Measurements from ENCODE around the gene ZBTB7A.
A peak's percentile ranks its signal among the peaks of the same experiment; 100 is the strongest.

The ZBTB7A gene

GRCh38 chr19:4054441-4055208 is 12.1 kb downstream of the ZBTB7A start:
- DNase-seq (ENCODE audit: low read depth in 2 of 2) = no peak

DNA sequence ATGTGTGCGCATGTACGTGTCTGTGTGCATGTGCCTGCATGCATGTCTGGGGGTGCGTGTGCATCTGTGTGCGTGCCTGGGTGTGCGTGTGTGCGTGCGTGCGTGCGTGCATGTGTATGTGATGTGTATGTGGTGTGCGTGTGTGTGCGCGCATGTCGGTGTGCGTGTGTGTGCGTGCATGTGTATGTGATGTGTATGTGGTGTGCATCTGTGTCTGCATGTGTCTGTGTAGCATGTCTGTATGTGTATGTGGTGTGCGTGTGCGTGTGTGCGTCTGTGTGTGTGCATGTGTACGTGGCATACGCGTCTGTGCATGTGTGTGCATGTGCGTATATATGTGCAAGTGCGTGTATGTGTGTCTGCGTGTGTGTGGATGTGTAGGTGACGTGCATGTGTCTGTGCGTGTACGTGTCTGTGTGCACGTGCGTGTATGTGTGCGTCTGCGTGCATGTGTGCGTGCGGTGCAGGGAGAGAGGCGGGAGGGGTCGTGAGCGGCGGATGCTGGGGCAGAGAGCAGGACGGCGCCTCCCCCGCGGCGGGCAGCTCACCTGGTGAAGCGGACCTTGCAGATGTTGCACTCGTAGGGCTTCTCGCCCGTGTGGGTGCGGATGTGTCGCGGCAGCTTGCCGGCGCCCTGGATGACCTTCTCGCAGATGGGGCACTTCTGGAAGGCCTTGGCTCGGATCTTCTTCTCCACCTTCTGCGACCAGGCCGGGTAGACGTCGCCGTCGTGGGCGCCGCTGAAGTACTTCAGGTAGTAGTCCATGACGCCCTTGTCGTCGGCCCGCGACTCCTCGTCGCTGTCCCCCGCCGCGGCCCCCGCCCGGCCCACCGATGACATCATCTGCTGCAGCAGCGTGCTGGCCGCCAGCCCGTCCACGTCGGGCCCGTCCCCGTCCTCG is 13.0 kb downstream of the ZBTB7A start:
- no peak for DNase-seq (ENCODE audit: low read depth in 2 of 2)

DNA sequence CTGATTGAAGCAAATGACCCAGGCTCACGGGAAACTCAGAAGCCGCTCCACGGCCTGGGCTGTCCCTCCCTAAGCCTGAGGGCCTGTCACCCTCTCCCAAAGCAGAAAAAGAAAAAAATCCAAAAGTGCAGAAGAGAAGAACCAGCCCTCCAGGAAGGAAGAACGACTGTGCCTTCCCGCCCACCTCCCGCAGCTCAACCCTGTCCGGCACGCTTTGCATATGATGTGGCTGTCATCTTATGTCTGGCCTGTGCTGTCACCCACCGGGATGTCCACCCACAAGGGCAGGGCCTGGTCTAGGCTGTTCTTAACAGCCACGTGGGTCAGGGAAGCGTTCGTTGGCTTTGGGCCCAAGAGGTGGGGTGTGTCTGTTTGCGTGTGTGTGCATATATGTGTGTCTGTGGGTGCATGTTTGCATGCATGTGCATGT is 13.7 kb downstream of the ZBTB7A start:
- DNase-seq (ENCODE audit: low read depth in 2 of 2) = no peak

- DNase-seq (ENCODE audit: low read depth in 2 of 2) = no peak
Observed at GRCh38 chr19:4052114-4052992, 14.3 kb downstream of the ZBTB7A start.

DNA sequence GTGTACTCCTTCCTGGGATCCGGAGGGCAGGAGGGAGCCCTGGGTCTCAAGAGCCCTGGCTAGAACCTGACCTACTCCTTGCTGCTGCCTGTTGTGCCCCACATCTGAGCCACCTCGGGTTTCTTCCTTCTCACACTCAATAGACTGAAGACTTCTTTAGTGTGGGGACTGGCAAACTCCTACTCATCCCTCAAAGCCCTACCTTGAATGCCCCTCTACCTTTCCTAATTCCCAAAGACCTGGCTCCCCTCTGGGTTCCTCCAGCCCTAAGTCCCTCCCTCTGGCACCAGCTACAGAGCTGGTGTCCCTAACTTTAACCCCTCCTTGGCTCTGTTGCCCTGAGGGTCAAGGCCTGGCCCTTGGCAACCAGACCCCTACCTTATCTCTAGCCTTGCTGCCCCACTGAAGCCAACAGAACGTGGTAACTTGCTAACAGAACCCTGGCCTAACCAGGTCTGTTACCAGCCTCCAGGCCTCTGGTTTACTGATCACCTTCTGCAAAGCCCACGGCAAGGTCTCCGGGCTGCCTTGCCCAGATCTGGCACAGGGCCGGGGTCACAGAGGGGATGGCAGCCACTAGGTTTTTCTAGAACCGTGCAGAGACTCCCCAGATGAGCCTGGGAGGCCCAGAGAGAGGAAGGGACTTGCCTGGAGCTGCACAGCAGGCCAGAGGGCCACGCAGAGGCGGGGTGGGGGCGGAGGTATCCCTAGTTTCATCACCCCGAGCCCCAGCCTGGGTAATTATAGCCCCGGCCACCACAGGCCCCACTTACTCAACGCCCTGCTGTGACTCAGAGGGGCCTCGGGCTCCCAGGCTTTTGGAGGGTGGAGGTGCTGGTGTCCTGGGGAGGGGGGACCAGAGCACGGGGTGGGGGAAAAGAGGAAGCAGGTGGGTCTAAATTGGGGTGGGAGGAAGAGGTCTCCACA is 15.3 kb downstream of the ZBTB7A start:
- peak in 1 of 2 donors; percentile 53 for DNase-seq (ENCODE audit: low read depth in 2 of 2)

GRCh38 chr19:4049432-4049831 is 17.3 kb downstream of the ZBTB7A start:
- no peak for DNase-seq (ENCODE audit: low read depth in 2 of 2)

- DNase-seq (ENCODE audit: low read depth in 2 of 2) = no peak
Observed at GRCh38 chr19:4046946-4047683, 19.6 kb downstream of the ZBTB7A start.

GRCh38 chr19:4046362-4046691 is 20.4 kb downstream of the ZBTB7A start:
- no peak for DNase-seq (ENCODE audit: low read depth in 2 of 2)

GRCh38 chr19:4045597-4046361 is 20.9 kb downstream of the ZBTB7A start:
- no peak for DNase-seq (ENCODE audit: low read depth in 2 of 2)

DNA sequence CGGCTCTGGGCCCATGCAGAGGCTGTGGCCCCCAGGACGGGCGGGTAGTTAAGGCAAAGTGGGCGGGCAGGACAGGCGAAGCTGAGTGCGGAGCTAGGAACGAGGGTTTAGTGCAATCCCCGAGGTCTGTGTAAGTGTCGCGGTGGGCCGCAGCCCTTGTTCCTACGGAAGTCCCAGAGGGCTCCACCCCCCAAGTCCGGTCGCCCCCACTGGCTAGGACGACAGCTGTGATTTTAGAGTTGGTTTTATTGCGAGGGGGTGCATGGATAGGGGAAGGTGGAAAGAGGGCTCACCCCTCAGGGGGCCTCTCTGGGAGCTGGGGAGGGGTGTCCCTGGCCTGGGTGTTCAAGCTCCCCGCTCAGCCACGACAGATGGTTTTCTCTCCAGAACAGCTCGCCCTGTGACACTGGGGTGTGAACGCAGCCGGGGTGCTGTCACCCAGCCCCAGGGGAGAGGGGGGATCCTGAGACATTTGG is 21.7 kb downstream of the ZBTB7A start:
- DNase-seq (ENCODE audit: low read depth in 2 of 2) = no peak

- no peak for DNase-seq (ENCODE audit: low read depth in 2 of 2)
Observed at GRCh38 chr19:4043966-4044715, 22.6 kb downstream of the ZBTB7A start.

- DNase-seq (ENCODE audit: low read depth in 2 of 2) = no peak
Observed at GRCh38 chr19:4043401-4043800, 23.3 kb downstream of the ZBTB7A start.

GRCh38 chr19:4042731-4043082 is 24.0 kb downstream of the ZBTB7A start:
- no peak for DNase-seq (ENCODE audit: low read depth in 2 of 2)

DNA sequence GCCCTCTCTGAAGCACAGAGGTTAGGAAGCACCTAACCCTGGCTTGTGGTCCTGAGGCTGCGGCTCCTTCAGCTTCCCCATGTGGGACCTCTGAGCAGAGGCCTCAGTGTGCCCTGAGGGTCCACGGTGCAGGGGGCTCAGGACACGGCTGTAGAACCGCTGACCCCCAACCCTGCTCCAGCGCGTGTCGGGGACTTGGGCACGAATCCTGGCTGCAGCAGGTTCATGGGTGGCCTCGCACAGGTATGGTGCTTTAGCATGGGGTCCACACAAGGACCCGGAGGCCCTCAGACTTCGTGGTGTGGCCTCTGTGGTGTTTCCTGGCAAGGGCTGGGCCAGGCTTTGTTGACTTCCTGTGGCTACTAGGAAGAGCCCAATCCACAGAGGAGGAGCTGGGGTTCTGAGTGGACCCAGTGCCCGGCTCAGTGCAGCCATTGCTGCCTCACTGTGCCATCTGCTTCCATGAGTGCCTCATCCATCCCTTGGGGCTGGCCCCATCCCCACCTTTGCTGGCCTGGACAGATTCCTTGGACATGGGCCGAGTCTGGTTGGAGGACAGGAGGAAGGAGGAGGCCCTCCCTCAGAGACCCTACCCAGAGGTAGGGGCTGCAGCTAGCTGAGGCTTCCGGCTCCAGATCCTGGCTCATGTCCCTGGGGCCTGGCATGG is 24.5 kb downstream of the ZBTB7A start:
- DNase-seq (ENCODE audit: low read depth in 2 of 2) = no peak

DNA sequence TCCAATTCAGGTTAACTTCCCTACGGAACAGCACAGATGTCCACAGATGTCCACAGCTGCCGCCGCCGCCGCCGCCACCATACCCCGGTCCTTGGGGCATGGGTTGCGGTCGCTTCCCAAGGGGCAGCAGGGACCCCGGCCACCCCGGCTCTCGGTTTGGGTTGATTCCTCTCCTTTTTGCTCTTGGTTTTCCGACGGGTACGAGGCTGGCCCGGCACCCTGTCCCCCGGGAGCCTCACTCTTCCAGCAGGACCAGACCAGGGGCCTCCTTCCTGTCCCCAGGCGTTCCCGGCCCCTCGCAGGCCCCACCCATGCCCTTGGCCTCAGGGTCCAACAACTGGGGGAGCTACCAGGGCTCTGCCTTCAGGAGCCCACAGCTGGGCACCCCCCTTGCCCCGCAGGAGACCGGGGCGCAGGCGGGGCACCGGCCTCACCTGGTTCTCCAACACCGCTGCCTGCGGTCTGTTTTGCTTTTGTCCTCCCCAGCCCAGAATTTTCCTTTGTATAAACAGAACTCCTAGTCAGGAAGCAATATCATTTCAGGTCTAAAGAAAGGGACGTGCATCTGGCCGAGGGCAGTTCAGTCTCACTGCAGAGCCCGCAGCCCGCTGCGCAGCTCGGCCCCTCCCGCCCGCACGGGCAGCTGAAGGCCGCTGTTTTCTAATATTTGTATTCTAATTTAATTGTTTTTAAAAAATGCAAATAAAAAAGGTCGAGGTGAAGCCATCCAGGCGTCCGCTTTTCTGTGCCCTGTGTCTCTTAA is 27.9 kb downstream of the ZBTB7A start:
- no peak for DNase-seq (ENCODE audit: low read depth in 2 of 2)

GRCh38 chr19:4038057-4038456 is 28.6 kb downstream of the ZBTB7A start:
- no peak for DNase-seq (ENCODE audit: low read depth in 2 of 2)

- DNase-seq (ENCODE audit: low read depth in 2 of 2) = no peak
Observed at GRCh38 chr19:4037301-4037949, 29.3 kb downstream of the ZBTB7A start.

All from stimulated activated CD8-positive, alpha-beta memory T cell treated with anti-CD3 and anti-CD28 coated beads, Interleukin-2, amount 100 ng/mL, for 48 hours (primary cell).